AG10803 (cell line): Measurements from ENCODE around the gene ZFP36L1.
A peak's percentile ranks its signal among the peaks of the same experiment; 100 is the strongest.

Source experiments
- DNase-seq: peaks from one replicate; pipeline ENCODE4 v3.0.0; 2010; ENCODE audit warnings: low read depth
- H3K4me3 ChIP-seq: 2 replicates; pipeline ENCODE4 v1.5.1; 2011; ENCODE audit warnings: mild to moderate bottlenecking, low read length, control low read depth
- CTCF ChIP-seq: conservative IDR thresholded peaks from 2 replicates; pipeline ENCODE4 v1.5.1; 2011; ENCODE audit warnings: mild to moderate bottlenecking, low read length, control low read depth, inconsistent platforms

The ZFP36L1 gene

DNA sequence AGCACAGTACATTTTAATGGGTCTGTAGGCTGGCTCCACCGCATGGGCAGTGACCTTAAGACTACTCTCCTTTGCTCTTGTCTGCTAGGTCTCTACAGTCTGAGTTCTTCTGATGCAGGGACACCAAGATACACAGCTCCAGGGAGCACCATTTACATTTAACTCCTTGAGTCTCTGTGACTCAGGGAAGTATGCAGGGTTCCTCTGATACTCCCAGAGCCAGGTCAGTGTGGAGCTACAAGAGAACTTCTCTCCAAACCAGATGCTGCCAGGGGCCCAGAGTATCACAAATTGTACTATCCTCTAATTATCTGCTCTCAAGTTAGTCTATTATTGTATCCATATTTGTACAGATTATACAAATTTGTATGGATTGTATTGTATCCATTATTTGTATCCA, 15.2 kb downstream of the ZFP36L1 start:
- H3K4me3 ChIP-seq = no peak overlapping the region
- TF ChIP-seq CTCF = no peak
- no peak for DNase-seq

DNA sequence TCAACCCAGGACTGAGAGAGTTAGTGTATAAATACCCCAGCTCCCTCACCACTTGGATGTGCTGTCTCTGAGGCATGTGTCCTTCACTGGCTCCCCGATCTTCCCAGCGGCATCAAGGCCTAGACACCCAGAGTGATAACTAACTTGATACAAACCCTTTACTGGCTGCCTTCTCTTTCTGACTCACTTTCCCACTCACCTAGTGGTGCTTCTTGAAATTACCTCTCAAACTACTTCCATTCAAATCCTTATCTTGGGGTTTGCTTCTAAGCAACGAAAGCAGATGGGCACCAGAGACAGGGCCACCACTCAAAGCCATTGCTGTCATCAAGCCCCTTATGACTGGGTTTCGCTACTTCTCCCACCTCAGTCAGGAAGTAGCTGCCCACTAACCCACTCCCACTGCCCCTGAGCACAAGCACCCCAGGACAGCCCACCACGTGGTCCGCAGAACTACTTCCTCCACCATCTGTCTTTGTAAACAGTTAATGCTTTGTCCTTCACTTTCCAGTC, 17.2 kb downstream of the ZFP36L1 start:
- TF ChIP-seq CTCF = no peak; the same call in 1 of the 2 replicates
- H3K4me3 ChIP-seq = no peak overlapping the region
- DNase-seq = no peak

DNA sequence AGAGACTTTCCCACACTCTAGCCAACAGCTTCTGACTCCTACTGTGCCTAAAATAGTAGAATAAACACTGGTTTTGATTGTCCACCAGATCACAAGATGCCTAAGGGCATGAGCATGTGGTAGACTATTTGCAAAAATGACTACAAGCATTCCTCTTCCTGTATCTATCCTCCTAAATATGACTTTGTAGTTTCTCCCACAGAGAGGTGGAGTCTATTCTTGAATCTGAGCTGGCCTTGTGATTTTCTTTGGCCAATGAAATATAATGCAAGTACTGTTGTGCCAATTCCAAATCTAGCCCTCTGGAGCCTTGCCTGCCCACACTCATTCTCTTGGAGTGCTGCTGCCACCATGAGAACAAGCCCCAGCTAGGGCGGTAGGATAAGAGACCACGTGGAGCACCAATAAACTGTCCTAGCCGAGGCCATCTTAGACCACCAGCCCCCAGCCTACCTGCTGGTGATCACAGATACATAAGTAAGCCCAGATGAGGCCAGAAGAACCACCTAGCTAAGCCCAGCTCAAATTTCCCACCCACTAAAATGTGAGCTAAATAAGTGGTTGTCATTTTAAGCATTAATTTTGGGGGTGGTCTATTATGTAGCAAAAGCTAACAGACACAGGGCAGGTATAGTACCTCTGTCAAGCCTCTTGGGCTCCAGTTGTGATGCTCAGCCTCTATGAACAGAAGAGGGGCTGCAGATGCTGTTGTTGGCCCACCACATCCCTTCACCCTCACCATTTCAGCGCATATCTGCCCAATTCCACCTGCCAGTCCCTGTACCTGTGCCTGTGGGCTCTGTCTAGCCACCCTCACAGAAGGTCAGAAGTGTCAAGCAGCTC, 17.9 kb downstream of the ZFP36L1 start:
- peak; percentile 87 for DNase-seq
- TF ChIP-seq CTCF = no peak
- H3K4me3 ChIP-seq = no peak overlapping the region

- TF ChIP-seq CTCF = no peak
- DNase-seq = no peak
- no peak overlapping the region for H3K4me3 ChIP-seq
These were observed 20.0 kb downstream of the ZFP36L1 start for GRCh38 chr14:68772761-68773381.

DNA sequence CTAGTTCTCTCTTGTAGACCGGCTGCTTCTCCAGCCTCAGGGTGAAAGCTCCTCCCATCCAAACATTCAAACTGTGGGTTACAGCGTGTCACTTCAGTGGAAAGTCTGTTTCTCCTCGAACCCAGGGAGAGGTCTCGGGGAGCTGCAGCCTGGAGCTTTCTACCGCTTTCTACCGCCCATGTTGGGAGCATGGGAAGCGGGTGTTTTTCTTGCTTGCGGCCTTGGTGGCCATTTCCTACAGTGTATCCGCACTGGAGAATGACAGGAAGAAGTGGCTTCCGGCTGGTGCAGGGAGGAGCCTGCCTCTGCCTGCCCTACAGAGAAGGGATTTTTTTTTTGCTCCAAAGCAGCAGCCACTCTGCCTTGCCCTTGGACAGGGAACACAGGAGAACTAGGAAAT, 21.2 kb downstream of the ZFP36L1 start:
- no peak for DNase-seq
- no peak overlapping the region for H3K4me3 ChIP-seq
- TF ChIP-seq CTCF = no peak

DNA sequence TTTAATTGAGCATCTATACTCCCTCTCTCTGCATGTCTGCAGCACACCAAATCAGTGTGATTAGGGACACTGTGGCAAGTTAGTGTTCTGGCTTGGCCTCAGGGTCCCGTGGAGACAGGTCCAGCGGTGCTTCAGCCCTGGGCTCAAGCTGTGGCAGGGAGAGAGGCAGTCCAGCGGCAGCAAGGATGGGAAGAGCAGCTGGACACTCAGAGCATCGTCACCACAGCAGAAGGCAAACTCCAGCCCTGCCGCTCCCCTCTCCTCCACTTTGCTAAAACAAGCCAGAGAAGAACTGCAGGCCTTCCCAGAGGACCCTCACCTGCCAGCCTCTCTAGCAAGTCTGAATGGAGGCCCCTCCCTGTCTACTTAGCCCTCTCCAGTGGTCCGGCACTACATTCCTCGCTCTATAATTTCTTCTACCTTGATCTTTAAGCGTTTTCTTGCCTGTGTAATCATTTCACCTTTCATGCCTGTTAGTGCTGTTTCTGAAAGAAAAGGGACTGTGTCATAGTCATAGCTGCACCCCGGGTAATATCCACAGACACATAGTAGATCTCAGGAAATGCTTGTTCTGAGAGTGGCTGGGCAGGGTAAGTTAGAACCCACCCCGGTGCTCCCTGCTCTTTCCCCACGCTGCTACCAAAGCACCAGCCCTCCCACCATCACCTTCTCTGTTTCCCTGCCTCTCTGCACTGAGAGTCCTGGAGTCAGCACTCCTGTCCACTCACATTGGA, 22.1 kb downstream of the ZFP36L1 start:
- TF ChIP-seq CTCF = no peak
- no peak for DNase-seq
- no peak overlapping the region for H3K4me3 ChIP-seq
